Ascending aorta (tissue), 2 donors: Measurements from ENCODE around the gene MYBL2. TPM values are rescaled to one million over a fixed set of nuclear protein-coding genes. Genes with fewer than 3 reads are reported as not detected.
"Not testable (repeated sequence)": the region's sequence is repeated elsewhere in the genome, so short reads cannot be mapped to it uniquely, and the experiment has no call there.

Experiments used
- DNase-seq, 2 donors: peaks; one replicate each; pipeline ENCODE4 v3.0.0-alpha.2; 2019; ENCODE audit warnings: low spot score in 2 of 2
- H3K27ac ChIP-seq, 2 donors: fragments of 200-600 bp; sonication (generic); one replicate each; pipeline ENCODE4 v1.5.1; 2016 to 2017; ENCODE audit warnings: mild to moderate bottlenecking in 1 of 2
- H3K27me3 ChIP-seq: fragments of 200-600 bp; sonication (generic); one replicate; pipeline ENCODE4 v1.5.1; 2017
- H3K36me3 ChIP-seq, 2 donors: fragments of 200-600 bp; sonication (generic); one replicate each; pipeline ENCODE4 v1.5.1; 2016
- H3K4me1 ChIP-seq, 2 donors: fragments of 200-600 bp; sonication (generic); one replicate each; pipeline ENCODE4 v1.5.1; 2016 to 2017; ENCODE audit warnings: mild to moderate bottlenecking in 1 of 2
- H3K4me3 ChIP-seq, 2 donors: fragments of 200-600 bp; sonication (generic); one replicate each; pipeline ENCODE4 v1.5.1; 2016 to 2017; ENCODE audit warnings: mild to moderate bottlenecking in 1 of 2
- H3K9me3 ChIP-seq, 2 donors: fragments of 200-600 bp; sonication (generic); one replicate each; pipeline ENCODE4 v1.5.1; 2016
- intact Hi-C: fragments of 100-400 bp; cut with DNase I; formaldehyde crosslinking; loops from one replicate; pipeline ENCODE4 v1.15.1; 2023
- total RNA-seq: library from RNA; depleted of rRNA; stranded (reverse); fragments of >200 nt; gene quantifications from one replicate; pipeline ENCODE4 v1.1.0, GENCODE V29; 2016
- TF ChIP-seq, protein P1 (sequence below), 3 experiments: fragments of 200-600 bp in 2 of 3; fragments of 450-650 bp in 1 of 3; sonication (generic) in 2 of 3; IDR thresholded peaks; one replicate each; pipeline ENCODE4 v1.5.1; 2016 to 2019; ENCODE audit warnings: antibody characterized with exemption in 3 of 3, mild to moderate bottlenecking in 1 of 3, moderate library complexity in 1 of 3

The MYBL2 gene
- total RNA-seq, 1 donor from 2014 or later = not detected

DNA sequence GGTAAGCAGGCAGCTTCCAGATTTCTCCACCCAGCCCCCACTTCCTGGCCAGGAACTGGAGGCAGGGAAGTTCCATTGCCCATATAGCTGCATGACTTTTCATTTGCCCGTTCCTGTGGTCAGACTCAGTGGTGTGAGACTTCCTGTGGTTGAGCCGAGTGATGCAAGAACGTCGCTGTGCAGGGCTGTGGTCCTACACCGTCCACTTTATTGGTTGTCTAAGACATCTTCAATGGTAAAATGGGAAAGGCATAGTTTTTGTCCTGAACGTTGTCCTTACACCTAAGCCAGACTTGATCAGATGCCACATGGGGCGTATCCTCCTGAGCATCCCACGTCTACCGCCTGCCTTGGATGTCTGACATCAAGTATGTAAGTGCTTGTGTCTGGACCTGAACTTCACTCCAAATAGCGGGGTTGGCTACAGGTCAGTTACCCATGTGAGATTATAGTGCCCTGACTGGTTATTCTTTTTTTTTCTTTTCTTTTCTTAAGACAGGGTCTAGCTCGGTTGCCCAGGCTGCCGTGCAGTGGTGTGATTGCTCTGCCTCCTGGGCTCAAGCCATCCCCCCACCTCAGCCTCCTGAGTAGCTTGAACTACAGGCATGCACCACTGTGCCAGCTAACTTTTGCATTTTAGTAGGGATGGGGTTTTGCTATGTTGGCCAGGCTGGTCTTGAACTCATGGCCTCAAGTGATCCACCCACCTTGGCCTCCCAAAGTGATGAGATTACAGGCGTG is 85.8 kb downstream of the MYBL2 start:
- intact Hi-C loops = loop anchor here (5.0 kb wide), 2 partner anchors 165 to 445 kb away; no protein-coding TSS in a partner anchor
- no peak overlapping the region for H3K4me3 ChIP-seq
- H3K27ac ChIP-seq = no peak overlapping the region
- TF ChIP-seq, protein P1, sequence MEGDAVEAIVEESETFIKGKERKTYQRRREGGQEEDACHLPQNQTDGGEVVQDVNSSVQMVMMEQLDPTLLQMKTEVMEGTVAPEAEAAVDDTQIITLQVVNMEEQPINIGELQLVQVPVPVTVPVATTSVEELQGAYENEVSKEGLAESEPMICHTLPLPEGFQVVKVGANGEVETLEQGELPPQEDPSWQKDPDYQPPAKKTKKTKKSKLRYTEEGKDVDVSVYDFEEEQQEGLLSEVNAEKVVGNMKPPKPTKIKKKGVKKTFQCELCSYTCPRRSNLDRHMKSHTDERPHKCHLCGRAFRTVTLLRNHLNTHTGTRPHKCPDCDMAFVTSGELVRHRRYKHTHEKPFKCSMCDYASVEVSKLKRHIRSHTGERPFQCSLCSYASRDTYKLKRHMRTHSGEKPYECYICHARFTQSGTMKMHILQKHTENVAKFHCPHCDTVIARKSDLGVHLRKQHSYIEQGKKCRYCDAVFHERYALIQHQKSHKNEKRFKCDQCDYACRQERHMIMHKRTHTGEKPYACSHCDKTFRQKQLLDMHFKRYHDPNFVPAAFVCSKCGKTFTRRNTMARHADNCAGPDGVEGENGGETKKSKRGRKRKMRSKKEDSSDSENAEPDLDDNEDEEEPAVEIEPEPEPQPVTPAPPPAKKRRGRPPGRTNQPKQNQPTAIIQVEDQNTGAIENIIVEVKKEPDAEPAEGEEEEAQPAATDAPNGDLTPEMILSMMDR (IDR thresholded peaks at IDR 0.05) = no peak
- no peaks in the 10 kb centered on the region for H3K27me3 ChIP-seq
- H3K9me3 ChIP-seq = no peaks in the 10 kb centered on the region
- DNase-seq = no peak
- no peaks in the 10 kb centered on the region for H3K4me1 ChIP-seq
- no peaks in the 10 kb centered on the region for H3K36me3 ChIP-seq

- Histone ChIP-seq H3K4me3 (no peak overlapping the region), H3K9me3 (no peaks in the 10 kb centered on the region), H3K4me1 (no peaks in the 10 kb centered on the region), H3K27ac (no peak overlapping the region), H3K27me3 (no peaks in the 10 kb centered on the region), H3K36me3 (no peaks in the 10 kb centered on the region)
- DNase-seq = no peak
- TF ChIP-seq, protein P1 (IDR thresholded peaks at IDR 0.05) = no peak
- intact Hi-C loops = no loop called here
These were observed 88.5 kb downstream of the MYBL2 start for GRCh38 chr20:43755390-43755789.

DNA sequence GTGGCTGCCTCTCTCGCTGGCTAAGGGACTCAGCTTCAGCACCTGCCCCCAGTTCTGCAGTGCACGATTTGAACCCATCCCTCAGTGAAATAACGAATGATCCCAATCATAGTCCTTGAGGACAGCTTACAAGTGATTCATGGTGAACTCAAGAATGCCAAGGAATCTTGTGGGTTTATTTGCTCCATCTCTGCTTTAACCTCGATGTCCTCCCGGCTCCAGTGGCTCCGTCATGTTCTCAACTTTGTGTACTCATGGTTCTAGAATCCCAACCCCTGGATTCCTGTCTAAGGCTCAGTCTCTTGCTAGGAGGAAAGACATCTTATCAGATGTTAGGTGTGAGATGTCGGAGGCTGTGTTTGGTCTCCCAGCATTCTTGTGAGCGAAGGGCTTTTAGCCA is 88.9 kb downstream of the MYBL2 start:
- intact Hi-C loops = no loop called here
- no peaks in the 10 kb centered on the region for H3K9me3 ChIP-seq
- TF ChIP-seq, protein P1 (IDR thresholded peaks at IDR 0.05) = no peak
- H3K27ac ChIP-seq = no peak overlapping the region
- no peak for DNase-seq
- H3K27me3 ChIP-seq = no peaks in the 10 kb centered on the region
- H3K36me3 ChIP-seq = no peaks in the 10 kb centered on the region
- no peak overlapping the region for H3K4me3 ChIP-seq
- H3K4me1 ChIP-seq = no peaks in the 10 kb centered on the region

- H3K27me3 ChIP-seq, H3K9me3 ChIP-seq, intact Hi-C loops, DNase-seq, H3K27ac ChIP-seq, H3K36me3 ChIP-seq, H3K4me1 ChIP-seq, H3K4me3 ChIP-seq: not testable (repeated sequence)
These were observed 91.0 kb downstream of the MYBL2 start for GRCh38 chr20:43757888-43758287.

DNA sequence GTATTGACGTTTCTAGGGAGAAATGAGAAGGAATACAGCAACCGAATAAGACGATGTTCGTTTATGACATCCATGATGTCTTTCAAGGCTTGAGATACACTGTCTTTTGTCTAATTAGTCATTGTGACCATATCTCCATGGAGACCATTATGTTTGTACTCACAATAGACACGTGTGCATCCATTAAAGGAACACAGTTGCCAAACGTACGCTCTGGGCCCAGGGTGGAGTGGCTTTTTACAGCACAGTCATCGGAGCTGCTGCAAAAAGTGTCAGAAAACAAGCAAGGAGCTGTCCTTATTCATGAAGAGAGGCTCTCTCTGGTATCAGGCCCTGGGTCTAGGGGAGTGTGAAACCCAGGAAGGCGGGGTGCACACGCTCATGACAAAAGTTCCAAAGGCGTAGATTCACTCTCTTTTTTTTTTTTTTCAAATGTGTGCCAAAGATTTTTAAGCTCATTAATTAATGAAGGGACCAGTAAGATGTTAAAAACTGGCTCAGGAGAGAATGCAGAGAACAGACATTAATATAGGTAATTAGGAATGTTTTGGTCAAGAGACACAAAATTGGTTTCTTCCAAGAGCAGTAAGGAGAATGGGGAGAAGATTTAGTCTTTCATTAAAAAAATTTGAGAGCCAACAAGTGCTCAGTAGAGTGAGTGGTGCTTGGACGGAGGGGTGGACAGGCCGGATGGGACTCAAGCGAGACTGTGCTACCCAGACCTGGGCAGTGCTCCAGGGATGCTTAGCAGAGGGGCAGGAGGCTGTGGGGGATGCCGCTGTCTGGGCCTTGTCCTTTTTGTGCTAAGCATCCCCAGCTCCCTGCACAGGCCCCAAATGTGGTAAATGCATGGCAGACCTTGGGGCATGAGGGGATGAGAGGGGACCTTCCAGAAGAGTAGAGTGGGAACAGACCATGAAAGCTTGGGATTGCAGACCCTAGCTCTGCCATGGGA is 94.7 kb downstream of the MYBL2 start:
- H3K9me3 ChIP-seq = no peaks in the 10 kb centered on the region
- H3K4me1 ChIP-seq = peaks cover 2 to 5% of the 10 kb centered on the region in 2 donors
- TF ChIP-seq, protein P1 (IDR thresholded peaks at IDR 0.05) = no peak
- no peak overlapping the region for H3K4me3 ChIP-seq
- DNase-seq = no peak
- no peak overlapping the region for H3K27ac ChIP-seq
- H3K36me3 ChIP-seq = no peaks in the 10 kb centered on the region
- H3K27me3 ChIP-seq = no peaks in the 10 kb centered on the region
- intact Hi-C loops = no loop called here

DNA sequence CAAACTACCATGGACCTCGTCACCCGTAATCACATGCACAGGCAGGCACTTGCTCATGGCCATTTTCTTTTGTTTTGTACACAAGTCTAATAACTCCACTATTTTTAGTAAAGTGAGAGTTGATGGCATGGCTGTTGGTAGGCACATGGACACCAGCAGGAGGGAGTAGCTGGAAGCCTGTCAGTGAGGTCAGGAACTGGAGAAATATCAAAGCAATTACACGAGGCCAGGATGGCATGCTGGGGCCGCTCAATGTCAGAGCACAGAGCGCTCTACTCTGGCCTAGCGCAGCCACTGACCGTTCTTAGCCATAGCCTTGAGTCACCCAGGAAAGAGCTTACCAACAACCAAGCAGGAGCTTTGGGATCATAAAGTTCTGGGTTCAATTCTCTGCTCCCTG is 96.0 kb downstream of the MYBL2 start:
- TF ChIP-seq, protein P1 (IDR thresholded peaks at IDR 0.05) = no peak
- no peak overlapping the region for H3K4me3 ChIP-seq
- H3K27ac ChIP-seq = no peak overlapping the region
- intact Hi-C loops = no loop called here
- H3K36me3 ChIP-seq = no peaks in the 10 kb centered on the region
- H3K4me1 ChIP-seq = peaks cover 5% of the 10 kb centered on the region in 2 donors
- DNase-seq = no peak
- no peaks in the 10 kb centered on the region for H3K27me3 ChIP-seq
- H3K9me3 ChIP-seq = no peaks in the 10 kb centered on the region
